GM12892 (cell line): Measurements from ENCODE around the gene SLC15A1.

Experiments
- POLR2AphosphoS5 ChIP-seq: IDR thresholded peaks from 2 replicates; pipeline ENCODE4 v1.6.1; 2011; ENCODE audit warnings: low read depth, low read length, control low read depth
- TAF1 ChIP-seq: IDR thresholded peaks from 2 replicates; pipeline ENCODE4 v1.6.1; 2011; ENCODE audit warnings: low read depth, mild to moderate bottlenecking, control low read depth, low read length, borderline replicate concordance

DNA sequence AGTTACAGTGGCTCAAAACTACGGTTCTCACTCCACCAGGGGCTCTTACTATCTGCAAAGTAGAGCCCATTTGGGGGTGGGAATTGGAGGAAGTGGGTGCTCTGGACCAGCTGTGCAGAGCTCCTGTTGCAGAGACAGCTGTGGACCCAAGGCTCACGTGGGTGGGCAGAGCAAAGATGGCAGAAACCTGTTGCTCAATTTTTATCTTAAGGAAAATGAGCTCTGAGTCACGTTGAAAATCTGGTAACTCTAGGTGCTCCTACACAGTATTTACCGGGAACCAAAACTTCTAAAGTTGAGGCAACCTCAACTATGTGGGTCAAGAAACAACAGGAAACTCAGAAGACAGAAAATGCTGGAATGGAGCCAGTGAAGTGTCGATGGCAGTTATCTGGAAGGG, 30.2 kb upstream of the SLC15A1 start:
- TF ChIP-seq TAF1, result no peak
- no peak for TF ChIP-seq POLR2AphosphoS5
